CD4-positive, alpha-beta T cell treated with Interleukin-21 for 1 hour (primary cell): Measurements from ENCODE around the gene EIPR1.

Source experiments
- DNase-seq: peaks from one replicate; pipeline ENCODE4 v3.0.0-alpha.2; 2020

Gene EIPR1

DNA sequence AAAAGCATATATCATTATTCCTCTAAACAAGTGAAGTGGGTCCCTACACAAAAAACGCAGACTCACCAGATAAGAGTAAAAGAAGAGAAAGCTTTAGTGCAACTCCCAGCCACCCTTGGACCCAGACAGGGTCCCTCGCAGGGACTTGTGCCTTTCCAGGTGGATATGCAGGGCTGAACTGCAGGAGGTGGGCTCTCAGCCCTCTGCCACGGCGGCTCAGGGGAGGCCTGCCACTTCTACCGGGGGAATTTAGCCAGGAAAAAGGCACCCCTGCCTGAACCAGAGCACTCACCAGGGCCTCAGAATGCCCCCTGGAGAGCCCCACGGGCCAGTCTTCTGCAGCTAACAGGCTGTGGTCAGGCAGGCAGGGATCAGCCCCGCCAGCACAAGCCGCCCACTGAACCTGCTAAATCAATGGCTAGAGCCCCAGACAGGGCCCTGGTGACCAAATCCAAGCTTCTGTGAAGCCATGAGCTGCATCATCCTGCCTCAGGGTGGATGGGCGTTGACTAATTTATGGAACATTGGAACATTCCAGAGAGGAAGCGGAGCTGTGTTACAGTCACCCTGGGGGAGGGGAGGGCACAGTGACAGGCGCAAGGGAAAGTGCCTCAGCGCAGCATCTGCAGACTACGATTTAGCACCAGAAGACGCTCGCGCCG is 209.3 kb downstream of the EIPR1 start:
- no peak for DNase-seq

- no peak for DNase-seq
Observed at GRCh38 chr2:3163401-3163800, 214.2 kb downstream of the EIPR1 start.

DNA sequence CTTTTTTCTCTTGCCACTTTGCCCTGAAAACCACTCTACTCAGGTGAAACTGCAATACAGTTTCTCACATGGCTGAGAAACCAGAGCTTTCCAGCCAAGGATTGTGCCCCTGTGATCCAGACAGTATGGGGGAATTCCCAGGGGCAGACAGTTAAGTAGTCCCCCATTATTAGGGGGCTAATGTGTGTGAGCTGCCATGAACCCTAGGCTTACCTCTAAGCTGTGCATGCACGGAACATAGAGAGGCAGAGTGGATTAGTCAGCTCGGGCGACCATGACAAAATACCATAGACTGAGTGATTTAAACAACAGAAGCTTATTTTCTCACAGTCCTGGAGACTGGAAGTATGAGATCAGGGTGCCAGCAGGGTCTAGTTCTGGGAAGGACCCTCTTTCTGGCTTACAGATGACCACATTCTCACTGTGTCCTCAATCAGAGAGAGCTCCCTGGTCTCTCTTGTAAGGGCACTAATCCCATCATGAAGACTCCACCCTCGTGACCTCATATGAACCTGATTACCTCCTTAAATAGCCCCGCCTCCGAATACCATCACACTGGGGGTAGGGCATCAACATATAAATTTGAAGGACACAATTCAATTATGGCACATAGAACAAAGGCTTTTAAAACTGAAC is 215.1 kb downstream of the EIPR1 start:
- DNase-seq = no peak

GRCh38 chr2:3160751-3161330 is 216.8 kb downstream of the EIPR1 start:
- no peak for DNase-seq

GRCh38 chr2:3159782-3160545 is 217.7 kb downstream of the EIPR1 start:
- DNase-seq = no peak

DNA sequence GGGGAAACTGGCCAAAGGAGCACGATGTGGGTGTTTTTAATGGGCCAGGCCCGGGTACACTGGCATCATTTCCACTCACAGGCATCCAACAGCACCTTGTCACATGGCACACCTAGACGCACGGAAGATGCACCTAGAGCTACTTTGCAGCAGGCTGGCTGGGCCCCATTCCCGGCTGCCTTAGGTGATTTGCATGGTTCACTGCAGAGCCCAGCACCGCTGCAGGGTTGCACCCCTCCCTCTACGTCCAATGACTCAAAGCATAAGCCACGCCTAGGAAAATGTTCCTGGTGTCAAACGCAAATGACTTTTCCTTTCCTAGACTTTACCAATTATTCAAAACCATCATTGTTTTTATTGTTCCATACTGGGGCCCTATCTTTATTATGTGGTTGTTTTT is 222.9 kb downstream of the EIPR1 start:
- DNase-seq = no peak

GRCh38 chr2:3154146-3154545 is 223.5 kb downstream of the EIPR1 start:
- DNase-seq = no peak

GRCh38 chr2:3151153-3151918 is 226.3 kb downstream of the EIPR1 start:
- no peak for DNase-seq

DNA sequence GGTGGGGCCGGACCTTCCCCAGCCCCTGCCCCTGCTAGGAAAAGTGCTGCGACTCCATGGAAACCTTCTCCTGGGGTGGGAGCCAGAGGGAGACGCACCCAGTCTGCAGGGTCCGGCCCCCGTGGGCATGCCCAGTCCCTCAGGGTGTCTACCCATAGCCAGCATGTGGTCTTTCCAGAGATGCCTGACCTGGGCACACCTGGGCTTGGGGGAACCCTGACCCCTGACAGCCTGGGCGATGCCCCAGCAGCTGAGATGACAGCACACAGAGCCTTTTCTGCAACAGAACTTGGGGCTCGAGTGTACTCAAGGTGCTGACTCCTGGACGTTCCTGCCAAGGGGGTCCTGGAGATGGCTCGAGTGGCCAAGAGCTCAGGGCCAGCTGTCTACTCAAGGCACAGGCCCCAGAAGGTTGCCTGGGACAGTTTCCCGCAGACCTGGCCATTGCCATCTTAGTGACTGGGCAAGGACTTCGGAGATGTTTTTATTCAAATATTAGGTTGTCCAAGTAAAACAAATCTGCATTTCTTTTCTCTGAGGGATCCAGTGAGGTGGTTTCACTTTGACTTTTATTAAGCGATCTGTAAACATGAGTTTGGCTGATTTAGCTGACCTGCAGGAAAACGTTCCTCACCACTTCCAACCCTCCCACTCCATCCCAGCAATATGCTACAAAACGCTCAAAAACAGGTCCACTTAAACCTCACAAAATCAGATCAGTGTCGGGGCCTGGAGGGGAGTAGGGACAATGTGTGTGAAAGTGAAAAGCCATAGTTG is 228.0 kb downstream of the EIPR1 start:
- no peak for DNase-seq

DNA sequence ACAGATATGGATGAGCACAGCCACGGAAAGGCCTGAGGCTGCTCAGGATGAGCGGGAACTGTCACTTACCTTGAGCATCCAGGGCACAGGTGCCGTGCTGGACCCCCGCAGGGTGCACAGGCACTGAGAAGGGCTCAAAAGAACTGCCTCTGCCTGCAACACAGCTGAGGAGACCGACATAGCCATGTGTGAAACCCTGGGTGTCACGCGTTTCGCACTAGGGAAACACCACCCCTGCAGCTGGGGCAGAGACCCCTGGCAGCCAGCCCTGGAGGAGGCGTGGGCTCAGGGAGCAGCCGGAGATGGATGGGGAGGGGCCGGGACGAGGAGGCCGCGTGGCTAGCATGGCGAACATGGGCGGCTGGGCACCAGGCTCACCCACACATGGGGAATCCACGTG is 228.9 kb downstream of the EIPR1 start:
- DNase-seq = no peak

DNA sequence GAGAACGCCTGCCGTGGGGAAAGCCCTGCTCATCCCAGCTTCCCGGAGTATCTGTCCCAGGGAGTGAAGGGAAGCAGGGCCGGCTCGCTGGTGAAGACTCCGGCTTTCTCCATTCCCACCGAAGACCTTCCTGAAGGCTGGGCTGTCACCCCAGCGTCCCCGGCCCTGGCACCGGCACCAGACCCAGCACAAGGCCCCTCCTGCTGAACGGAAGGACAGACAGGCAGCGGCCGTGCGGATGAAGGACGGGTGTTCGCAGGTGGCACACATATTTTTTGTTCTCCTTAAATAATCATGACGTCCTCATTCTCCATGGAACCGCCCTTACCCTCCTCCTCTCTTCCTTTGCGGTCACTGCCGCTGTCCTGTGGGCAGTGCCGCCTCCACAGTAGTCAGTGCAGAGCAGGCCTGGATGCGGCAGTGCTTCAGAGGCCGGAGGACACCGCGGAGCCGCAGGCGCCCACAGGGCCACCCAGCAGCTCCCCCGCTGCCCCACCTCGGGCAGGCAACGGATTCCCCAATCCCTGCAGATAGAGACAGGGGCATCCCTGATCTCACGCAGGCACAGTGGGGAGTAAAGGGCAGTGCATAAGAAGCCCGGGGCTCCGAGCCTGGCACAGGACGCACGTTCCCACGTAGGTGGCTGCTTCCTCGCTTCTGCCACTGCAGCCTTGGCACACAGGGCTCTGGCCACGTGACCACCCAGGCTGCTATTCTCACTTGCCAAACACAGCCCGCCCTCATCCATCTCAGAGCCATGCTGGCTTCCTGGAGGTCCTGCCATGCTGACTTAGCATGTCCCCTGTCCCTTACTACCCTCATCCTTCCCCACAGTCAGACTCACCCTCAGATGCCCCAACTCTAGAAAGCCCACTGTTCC is 229.7 kb downstream of the EIPR1 start:
- DNase-seq = no peak

- no peak for DNase-seq
Observed at GRCh38 chr2:3146772-3147650, 230.6 kb downstream of the EIPR1 start.

DNA sequence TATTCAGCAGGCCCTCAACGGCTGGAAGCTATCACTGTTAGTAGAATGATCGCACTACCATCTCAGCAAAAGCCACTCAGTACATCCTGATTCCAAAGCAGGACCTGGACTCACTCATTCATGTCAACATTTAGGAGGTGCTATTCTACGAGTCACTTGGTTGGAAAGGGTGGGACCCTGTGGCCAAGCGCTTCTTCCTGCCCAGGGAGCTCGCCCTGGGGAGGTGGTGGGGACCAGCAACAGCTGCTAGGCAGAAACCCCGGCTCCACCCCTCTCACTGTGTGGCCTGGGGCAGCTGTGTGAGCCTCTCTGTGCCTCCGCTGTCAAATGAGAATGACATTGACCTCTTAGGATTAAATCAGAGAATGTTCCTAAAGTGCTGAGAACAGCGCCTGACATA is 231.4 kb downstream of the EIPR1 start:
- DNase-seq = no peak

- DNase-seq = no peak
Observed at GRCh38 chr2:3145471-3146021, 232.1 kb downstream of the EIPR1 start.

GRCh38 chr2:3144856-3145255 is 232.8 kb downstream of the EIPR1 start:
- no peak for DNase-seq

DNA sequence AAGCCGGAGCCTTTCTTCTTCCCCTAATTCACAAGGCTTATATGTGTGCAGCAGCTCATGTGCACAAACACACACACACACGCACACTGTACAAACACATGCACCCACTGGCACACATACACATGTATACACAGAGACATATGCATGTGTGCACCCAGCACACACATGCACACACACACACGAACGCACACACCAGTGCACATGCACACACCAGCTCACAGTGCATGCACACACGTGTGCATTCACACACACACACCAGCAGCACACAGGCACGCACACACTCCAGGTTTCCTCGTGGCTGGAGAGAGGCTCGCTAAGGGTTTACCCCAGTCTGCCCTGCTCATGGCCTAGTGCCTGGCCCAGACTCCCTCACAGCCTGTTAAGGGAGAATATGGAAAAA is 234.0 kb downstream of the EIPR1 start:
- no peak for DNase-seq

DNA sequence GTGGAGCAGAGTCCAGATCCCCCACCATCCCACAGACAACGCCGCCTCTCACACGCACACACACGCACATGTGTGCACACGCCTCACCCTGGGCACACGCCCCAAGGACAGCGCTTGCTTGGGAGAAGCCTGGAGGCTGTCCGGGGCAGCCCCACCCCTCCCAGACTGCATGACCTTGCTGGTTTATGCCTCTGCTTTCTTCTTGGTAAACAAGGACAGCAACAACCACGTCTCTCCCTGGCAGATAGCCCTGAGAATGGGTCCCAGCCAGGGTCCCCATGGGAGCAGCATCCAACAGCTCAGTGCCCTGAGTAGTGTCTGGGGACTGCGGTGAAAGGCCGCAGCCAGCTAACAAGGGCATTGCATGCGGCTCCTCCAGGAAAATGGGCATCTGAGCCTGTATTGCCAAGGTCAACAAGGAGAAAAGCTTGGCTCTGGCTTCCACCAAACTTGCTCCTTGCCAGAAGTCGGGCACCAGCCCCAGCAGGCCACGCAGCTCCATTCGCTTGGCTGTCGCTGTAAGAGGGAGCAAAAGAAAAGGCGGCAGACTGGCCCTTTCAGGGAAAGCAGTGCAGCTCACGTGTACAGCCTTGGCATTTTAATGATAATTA is 234.6 kb downstream of the EIPR1 start:
- DNase-seq = no peak

DNA sequence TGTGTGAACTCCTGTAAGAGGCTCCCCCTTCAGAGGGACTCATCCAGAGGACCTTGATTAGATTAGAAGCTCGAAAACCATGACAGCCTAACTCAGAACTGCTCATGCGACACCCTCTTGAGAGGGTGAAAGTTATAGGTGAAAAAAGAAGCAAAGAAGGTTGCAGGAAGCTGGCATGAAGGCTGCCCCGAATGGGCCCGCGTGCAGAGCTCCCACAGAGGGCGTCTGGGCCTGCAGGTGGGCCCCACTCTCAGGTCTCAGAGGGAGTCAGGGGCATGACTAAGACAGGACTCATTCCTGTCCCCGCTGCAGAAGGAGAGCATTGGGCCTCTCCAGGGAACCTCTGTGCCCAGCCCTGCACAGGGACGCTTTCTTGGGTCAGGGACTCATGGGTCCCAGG is 235.4 kb downstream of the EIPR1 start:
- DNase-seq = no peak

GRCh38 chr2:3141696-3142095 is 235.9 kb downstream of the EIPR1 start:
- DNase-seq = no peak
